ENCODE measurements around the gene SERTAD2. TPM values are rescaled to one million over a fixed set of nuclear protein-coding genes. Genes with fewer than 3 reads are reported as not detected.

The SERTAD2 gene
- total RNA-seq, 1 donor from 2014 or later = 19.2 TPM

DNA sequence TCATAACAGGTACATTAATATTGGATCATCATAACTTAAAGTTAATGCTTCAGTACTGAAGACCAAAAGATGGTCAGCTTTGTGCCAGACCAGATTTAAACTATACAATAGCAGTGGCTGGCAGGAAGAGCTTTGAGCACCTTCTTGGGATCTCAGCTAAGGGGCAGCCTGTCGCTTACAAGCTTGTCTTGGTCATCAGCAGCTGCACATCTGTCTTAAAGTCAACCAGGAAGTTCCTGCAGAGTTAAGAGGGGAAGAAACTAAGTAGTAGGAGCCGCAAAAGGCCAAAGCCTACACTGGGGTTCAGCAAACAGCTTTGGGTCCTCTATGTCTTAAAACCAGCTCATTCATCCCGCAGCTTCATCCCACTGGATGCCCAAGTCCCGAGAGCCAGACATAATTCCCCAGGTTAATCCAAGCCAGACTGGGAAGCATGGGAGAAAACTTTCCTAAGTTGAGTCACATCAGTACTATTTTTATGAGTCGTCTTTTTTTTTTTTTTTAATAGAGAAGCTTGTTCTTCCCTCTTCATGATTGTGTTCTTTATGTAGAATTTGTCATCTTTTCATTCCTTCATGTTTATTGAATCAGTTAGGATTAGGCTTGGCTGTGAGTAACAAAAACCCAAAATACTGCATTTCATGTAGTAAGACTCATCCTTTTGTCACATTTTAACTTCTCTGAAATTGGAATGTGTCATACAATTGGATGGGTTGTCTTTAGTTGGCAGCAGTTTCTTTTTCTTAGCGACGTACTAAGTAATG, 59.3 kb downstream of the SERTAD2 start:
- no peak for DNase-seq (ENCODE audit: extremely low spot score, unreplicated experiment)
- H3K27ac Mint-ChIP-seq = no peak overlapping the region

GRCh38 chr2:64593035-64593655, 60.6 kb downstream of the SERTAD2 start:
- Mint-ChIP-seq H3K27me3 (no peaks in the 10 kb centered on the region), H3K27ac (no peak overlapping the region), H3K9me3 (no peaks in the 10 kb centered on the region), H3K36me3 (peaks cover 3% of the 10 kb centered on the region), H3K4me3 (no peak overlapping the region), H3K4me1 (ENCODE audit: unreplicated experiment) (no peaks in the 10 kb centered on the region)
- no peak for DNase-seq (ENCODE audit: extremely low spot score, unreplicated experiment)
- TF ChIP-seq CTCF (conservative IDR thresholded peaks at IDR 0.05) = no peak

More for the DNA sequence above, 59.3 kb downstream of the SERTAD2 start:
- Mint-ChIP-seq H3K27me3 (no peaks in the 10 kb centered on the region), H3K36me3 (peaks cover 3% of the 10 kb centered on the region), H3K4me3 (no peak overlapping the region), H3K4me1 (ENCODE audit: unreplicated experiment) (no peaks in the 10 kb centered on the region), H3K9me3 (no peaks in the 10 kb centered on the region)
- no peak for TF ChIP-seq CTCF (conservative IDR thresholded peaks at IDR 0.05)

GRCh38 chr2:64591188-64591587, 62.5 kb downstream of the SERTAD2 start:
- no peak for DNase-seq (ENCODE audit: extremely low spot score, unreplicated experiment)
- Mint-ChIP-seq H3K4me1 (ENCODE audit: unreplicated experiment) (no peaks in the 10 kb centered on the region), H3K9me3 (no peaks in the 10 kb centered on the region), H3K27ac (no peak overlapping the region), H3K27me3 (no peaks in the 10 kb centered on the region), H3K36me3 (peaks cover 8% of the 10 kb centered on the region), H3K4me3 (no peak overlapping the region)
- no peak for TF ChIP-seq CTCF (conservative IDR thresholded peaks at IDR 0.05)

GRCh38 chr2:64587561-64587960, 66.2 kb downstream of the SERTAD2 start:
- H3K9me3 Mint-ChIP-seq = no peaks in the 10 kb centered on the region
- H3K4me3 Mint-ChIP-seq = no peak overlapping the region
- no peak overlapping the region for H3K27ac Mint-ChIP-seq
- no peaks in the 10 kb centered on the region for H3K27me3 Mint-ChIP-seq
- DNase-seq (ENCODE audit: extremely low spot score, unreplicated experiment) = no peak
- peaks cover 8% of the 10 kb centered on the region for H3K36me3 Mint-ChIP-seq
- no peaks in the 10 kb centered on the region for H3K4me1 Mint-ChIP-seq (ENCODE audit: unreplicated experiment)
- no peak for TF ChIP-seq CTCF (conservative IDR thresholded peaks at IDR 0.05)

- DNase-seq (ENCODE audit: extremely low spot score, unreplicated experiment) = no peak
- TF ChIP-seq CTCF (conservative IDR thresholded peaks at IDR 0.05) = peak; percentile 85
- Mint-ChIP-seq H3K4me1 (ENCODE audit: unreplicated experiment) (no peaks in the 10 kb centered on the region), H3K36me3 (peaks cover 8% of the 10 kb centered on the region), H3K27ac (peak overlapping the region; percentile 8), H3K27me3 (no peaks in the 10 kb centered on the region), H3K9me3 (no peaks in the 10 kb centered on the region), H3K4me3 (no peak overlapping the region)
These were observed 66.7 kb downstream of the SERTAD2 start for GRCh38 chr2:64586883-64587481.
